Measurements from ENCODE around the gene OTUD3. TPM values are rescaled to one million over a fixed set of nuclear protein-coding genes. Genes with fewer than 3 reads are reported as not detected.

The OTUD3 gene
- total RNA-seq, 1 donor from 2014 or later: 7.1 TPM

- Histone ChIP-seq H3K4me3 (ENCODE audit: low read depth, low read length) (no peak overlapping the region), H3K36me3 (ENCODE audit: control insufficient read depth, insufficient read depth, low read length) (peaks cover 3% of the 10 kb centered on the region), H3K27me3 (ENCODE audit: control insufficient read depth, insufficient read depth, low read length) (no peaks in the 10 kb centered on the region)
- TF ChIP-seq CTCF (IDR thresholded peaks at IDR 0.05; ENCODE audit: insufficient read depth, low read length, severe bottlenecking): no peak
- FAIRE-seq: no peak
- peak; percentile 65 for DNase-seq (ENCODE audit: low read depth)
Observed at GRCh38 chr1:19884312-19884711, 2.1 kb downstream of the OTUD3 start.

- no peak for TF ChIP-seq CTCF (IDR thresholded peaks at IDR 0.05; ENCODE audit: insufficient read depth, low read length, severe bottlenecking)
- no peak for FAIRE-seq
- DNase-seq (ENCODE audit: low read depth): peak; percentile 73
Observed at GRCh38 chr1:19885821-19886220, 3.6 kb downstream of the OTUD3 start.

GRCh38 chr1:19888112-19888511 lies 5.9 kb downstream of the OTUD3 start:
- FAIRE-seq: no peak
- peaks cover 9% of the 10 kb centered on the region for H3K36me3 ChIP-seq (ENCODE audit: control insufficient read depth, insufficient read depth, low read length)

More at GRCh38 chr1:19885821-19886220, 3.6 kb downstream of the OTUD3 start:
- H3K27me3 ChIP-seq (ENCODE audit: control insufficient read depth, insufficient read depth, low read length): no peaks in the 10 kb centered on the region
- peaks cover 5% of the 10 kb centered on the region for H3K36me3 ChIP-seq (ENCODE audit: control insufficient read depth, insufficient read depth, low read length)
- no peak overlapping the region for H3K4me3 ChIP-seq (ENCODE audit: low read depth, low read length)

GRCh38 chr1:19889656-19890055 lies 7.5 kb downstream of the OTUD3 start:
- Histone ChIP-seq H3K4me3 (ENCODE audit: low read depth, low read length) (no peak overlapping the region), H3K36me3 (ENCODE audit: control insufficient read depth, insufficient read depth, low read length) (peaks cover 16% of the 10 kb centered on the region), H3K27me3 (ENCODE audit: control insufficient read depth, insufficient read depth, low read length) (no peaks in the 10 kb centered on the region)
- FAIRE-seq (no peak), DNase-seq (ENCODE audit: low read depth) (no peak)
- TF ChIP-seq CTCF (IDR thresholded peaks at IDR 0.05; ENCODE audit: insufficient read depth, low read length, severe bottlenecking): no peak

More at GRCh38 chr1:19888112-19888511, 5.9 kb downstream of the OTUD3 start:
- Histone ChIP-seq H3K4me3 (ENCODE audit: low read depth, low read length) (no peak overlapping the region), H3K27me3 (ENCODE audit: control insufficient read depth, insufficient read depth, low read length) (no peaks in the 10 kb centered on the region)
- DNase-seq (ENCODE audit: low read depth): no peak
- TF ChIP-seq CTCF (IDR thresholded peaks at IDR 0.05; ENCODE audit: insufficient read depth, low read length, severe bottlenecking): no peak

- H3K27me3 ChIP-seq (ENCODE audit: control insufficient read depth, insufficient read depth, low read length): no peaks in the 10 kb centered on the region
- DNase-seq (ENCODE audit: low read depth) (peak; percentile 28), FAIRE-seq (peak; percentile 32)
- no peak for TF ChIP-seq CTCF (IDR thresholded peaks at IDR 0.05; ENCODE audit: insufficient read depth, low read length, severe bottlenecking)
- H3K4me3 ChIP-seq (ENCODE audit: low read depth, low read length): no peak overlapping the region
- peaks cover 19% of the 10 kb centered on the region for H3K36me3 ChIP-seq (ENCODE audit: control insufficient read depth, insufficient read depth, low read length)
Observed at GRCh38 chr1:19892129-19892528, 9.9 kb downstream of the OTUD3 start.

- no peak for FAIRE-seq
- H3K36me3 ChIP-seq (ENCODE audit: control insufficient read depth, insufficient read depth, low read length): peaks cover 23% of the 10 kb centered on the region
- no peak for DNase-seq (ENCODE audit: low read depth)
- H3K4me3 ChIP-seq (ENCODE audit: low read depth, low read length): no peak overlapping the region
- H3K27me3 ChIP-seq (ENCODE audit: control insufficient read depth, insufficient read depth, low read length): no peaks in the 10 kb centered on the region
- TF ChIP-seq CTCF (IDR thresholded peaks at IDR 0.05; ENCODE audit: insufficient read depth, low read length, severe bottlenecking): no peak
Observed at GRCh38 chr1:19892628-19893168, 10.5 kb downstream of the OTUD3 start.
